ENCODE results near the gene C12orf42. TPM values are rescaled to one million over a fixed set of nuclear protein-coding genes. Genes with fewer than 3 reads are reported as not detected.
"Not testable (repeated sequence)": the region's sequence is repeated elsewhere in the genome, so short reads cannot be mapped to it uniquely, and the experiment has no call there.

C12orf42 gene
- total RNA-seq, 3 donors from 2014 or later: 0.46 to 0.50 (median 0.49) TPM

GRCh38 chr12:103468837-103469236 lies 26.9 kb downstream of the C12orf42 start:
- Mint-ChIP-seq H3K4me3 (no peak overlapping the region), H3K27me3 (ENCODE audit: low read depth) (no peaks in the 10 kb centered on the region), H3K4me1 (ENCODE audit: low read depth) (peaks cover 5% of the 10 kb centered on the region), H3K9me3 (peaks cover 5% of the 10 kb centered on the region), H3K36me3 (ENCODE audit: insufficient read depth) (no peaks in the 10 kb centered on the region)
- ATAC-seq (no peak), DNase-seq (no peak)

DNA sequence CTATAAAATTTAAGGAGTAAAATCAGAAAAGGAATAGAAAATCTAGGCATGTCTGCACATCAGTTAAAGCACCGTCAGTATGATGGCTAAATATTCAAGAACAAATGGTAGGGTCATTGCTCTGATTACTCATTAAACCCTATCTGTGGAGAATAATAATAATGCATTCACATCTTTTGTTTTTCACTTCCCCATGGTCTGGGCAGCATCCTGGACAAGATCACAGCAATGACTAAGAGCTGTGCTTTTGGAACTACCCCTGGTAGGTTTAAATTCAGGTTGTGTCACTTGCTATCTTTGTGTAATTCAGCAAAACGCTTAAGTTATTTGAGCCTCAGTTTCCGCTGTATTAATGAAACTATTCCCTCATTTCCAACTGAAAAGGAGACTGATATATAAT lies 33.1 kb downstream of the C12orf42 start:
- Mint-ChIP-seq H3K27me3 (ENCODE audit: low read depth) (no peaks in the 10 kb centered on the region), H3K36me3 (ENCODE audit: insufficient read depth) (no peaks in the 10 kb centered on the region), H3K4me1 (ENCODE audit: low read depth) (peaks cover 3% of the 10 kb centered on the region), H3K4me3 (no peak overlapping the region), H3K9me3 (peaks cover 5% of the 10 kb centered on the region)
- ATAC-seq (no peak), DNase-seq (no peak)

GRCh38 chr12:103457471-103457870 lies 38.3 kb downstream of the C12orf42 start:
- DNase-seq (no peak), ATAC-seq (no peak)
- H3K4me3 Mint-ChIP-seq: no peak overlapping the region
- H3K9me3 Mint-ChIP-seq: no peaks in the 10 kb centered on the region
- no peaks in the 10 kb centered on the region for H3K27me3 Mint-ChIP-seq (ENCODE audit: low read depth)
- H3K36me3 Mint-ChIP-seq (ENCODE audit: insufficient read depth): no peaks in the 10 kb centered on the region
- H3K4me1 Mint-ChIP-seq (ENCODE audit: low read depth): peaks cover 22% of the 10 kb centered on the region

- H3K4me3 Mint-ChIP-seq: no peak overlapping the region
- no peaks in the 10 kb centered on the region for H3K36me3 Mint-ChIP-seq (ENCODE audit: insufficient read depth)
- H3K4me1 Mint-ChIP-seq (ENCODE audit: low read depth): peaks cover 22% of the 10 kb centered on the region
- DNase-seq (no peak), ATAC-seq (no peak)
- no peaks in the 10 kb centered on the region for H3K27me3 Mint-ChIP-seq (ENCODE audit: low read depth)
- peaks cover 3% of the 10 kb centered on the region for H3K9me3 Mint-ChIP-seq
Measured at GRCh38 chr12:103456006-103456405, 39.8 kb downstream of the C12orf42 start.

GRCh38 chr12:103455020-103455763 lies 40.6 kb downstream of the C12orf42 start:
- H3K4me1 Mint-ChIP-seq (ENCODE audit: low read depth): peaks cover 22% of the 10 kb centered on the region
- no peaks in the 10 kb centered on the region for H3K36me3 Mint-ChIP-seq (ENCODE audit: insufficient read depth)
- DNase-seq (no peak), ATAC-seq (peak in 1 of 2 donors; percentile 48)
- no peaks in the 10 kb centered on the region for H3K27me3 Mint-ChIP-seq (ENCODE audit: low read depth)
- H3K9me3 Mint-ChIP-seq: peaks cover 3% of the 10 kb centered on the region
- H3K4me3 Mint-ChIP-seq: no peak overlapping the region

GRCh38 chr12:103444983-103445382 lies 50.8 kb downstream of the C12orf42 start:
- Mint-ChIP-seq H3K36me3 (ENCODE audit: insufficient read depth) (no peaks in the 10 kb centered on the region), H3K9me3 (no peaks in the 10 kb centered on the region), H3K4me3 (no peak overlapping the region), H3K27me3 (ENCODE audit: low read depth) (no peaks in the 10 kb centered on the region), H3K4me1 (ENCODE audit: low read depth) (peaks cover 24% of the 10 kb centered on the region)
- DNase-seq (no peak), ATAC-seq (no peak)

GRCh38 chr12:103442822-103443221 lies 52.9 kb downstream of the C12orf42 start:
- Mint-ChIP-seq H3K4me1 (ENCODE audit: low read depth) (peaks cover 24% of the 10 kb centered on the region), H3K4me3 (no peak overlapping the region), H3K9me3 (no peaks in the 10 kb centered on the region), H3K27me3 (ENCODE audit: low read depth) (no peaks in the 10 kb centered on the region), H3K36me3 (ENCODE audit: insufficient read depth) (no peaks in the 10 kb centered on the region)
- DNase-seq (no peak), ATAC-seq (no peak)

GRCh38 chr12:103442182-103442555 lies 53.6 kb downstream of the C12orf42 start:
- no peak for DNase-seq
- Mint-ChIP-seq H3K4me1 (ENCODE audit: low read depth) (peaks cover 24% of the 10 kb centered on the region), H3K9me3 (no peaks in the 10 kb centered on the region), H3K27me3 (ENCODE audit: low read depth) (no peaks in the 10 kb centered on the region), H3K36me3 (ENCODE audit: insufficient read depth) (no peaks in the 10 kb centered on the region), H3K4me3 (peak overlapping the region; percentile 7)
- ATAC-seq: no peak

DNA sequence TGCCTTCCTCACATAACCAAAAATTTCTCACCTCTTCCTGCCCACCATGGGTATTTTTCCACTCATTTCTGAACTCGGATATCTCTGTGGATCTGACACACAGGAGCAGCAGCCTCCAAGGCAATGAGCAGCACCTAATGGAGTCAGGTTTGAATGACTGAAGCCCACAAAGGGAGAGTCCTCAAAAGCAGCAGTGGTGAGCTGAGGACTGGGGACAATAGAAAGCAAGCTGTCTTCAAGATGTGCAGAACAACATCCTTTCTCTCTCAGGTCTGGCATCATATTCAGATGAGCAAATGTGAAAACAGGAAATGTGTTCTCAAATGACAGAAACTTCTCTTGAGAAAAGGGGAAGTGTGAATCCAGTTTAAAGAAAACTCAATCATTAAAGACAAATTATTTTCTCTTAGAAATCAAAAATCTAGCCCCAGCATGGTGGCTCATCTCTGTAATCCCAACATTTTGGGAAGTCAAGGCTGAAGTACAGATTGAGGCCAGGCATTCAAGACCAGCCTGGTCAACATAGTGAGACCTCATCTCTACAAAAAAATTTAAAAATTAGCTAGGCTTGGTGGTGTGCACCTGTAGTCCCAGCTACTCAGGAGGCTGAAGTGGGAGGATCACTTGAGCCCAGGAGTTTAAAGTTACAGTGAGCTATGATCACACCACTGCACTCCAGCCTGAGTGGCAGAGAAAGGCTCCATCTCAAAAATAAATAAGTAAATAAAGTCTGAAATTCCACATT lies 54.2 kb downstream of the C12orf42 start:
- Mint-ChIP-seq H3K9me3 (no peaks in the 10 kb centered on the region), H3K4me3 (peak overlapping the region; percentile 72), H3K4me1 (ENCODE audit: low read depth) (peaks cover 24% of the 10 kb centered on the region), H3K36me3 (ENCODE audit: insufficient read depth) (no peaks in the 10 kb centered on the region), H3K27me3 (ENCODE audit: low read depth) (no peaks in the 10 kb centered on the region)
- peak; percentile 96 to 97 for ATAC-seq
- DNase-seq: no peak

- DNase-seq; H3K9me3 Mint-ChIP-seq; H3K4me1 Mint-ChIP-seq (ENCODE audit: low read depth); H3K27me3 Mint-ChIP-seq (ENCODE audit: low read depth); H3K36me3 Mint-ChIP-seq (ENCODE audit: insufficient read depth): not testable (repeated sequence)
- ATAC-seq: peak in 1 of 2 donors; percentile 32
- H3K4me3 Mint-ChIP-seq: peak overlapping the region; percentile 53
Measured at GRCh38 chr12:103434165-103435105, 61.3 kb downstream of the C12orf42 start.

GRCh38 chr12:103431950-103432349 lies 63.8 kb downstream of the C12orf42 start:
- Mint-ChIP-seq H3K27me3 (ENCODE audit: low read depth) (no peaks in the 10 kb centered on the region), H3K4me1 (ENCODE audit: low read depth) (peaks cover 6% of the 10 kb centered on the region), H3K4me3 (no peak overlapping the region), H3K9me3 (peaks cover 17% of the 10 kb centered on the region), H3K36me3 (ENCODE audit: insufficient read depth) (peaks cover 6% of the 10 kb centered on the region)
- ATAC-seq (peak in 1 of 2 donors; percentile 10), DNase-seq (no peak)

- DNase-seq (no peak), ATAC-seq (no peak)
- no peaks in the 10 kb centered on the region for H3K27me3 Mint-ChIP-seq (ENCODE audit: low read depth)
- peaks cover 17% of the 10 kb centered on the region for H3K9me3 Mint-ChIP-seq
- no peak overlapping the region for H3K4me3 Mint-ChIP-seq
- H3K36me3 Mint-ChIP-seq (ENCODE audit: insufficient read depth): peaks cover 6% of the 10 kb centered on the region
- peaks cover 6% of the 10 kb centered on the region for H3K4me1 Mint-ChIP-seq (ENCODE audit: low read depth)
Measured at GRCh38 chr12:103431387-103431786, 64.4 kb downstream of the C12orf42 start.

GRCh38 chr12:103425674-103426073 lies 70.1 kb downstream of the C12orf42 start:
- ATAC-seq; H3K4me1 Mint-ChIP-seq (ENCODE audit: low read depth); H3K27me3 Mint-ChIP-seq (ENCODE audit: low read depth); H3K4me3 Mint-ChIP-seq; DNase-seq: not testable (repeated sequence)
- H3K9me3 Mint-ChIP-seq: peaks cover 15% of the 10 kb centered on the region
- H3K36me3 Mint-ChIP-seq (ENCODE audit: insufficient read depth): peaks cover 10% of the 10 kb centered on the region

Data from activated T-cell treated with anti-CD3 and anti-CD28 coated beads, Interleukin-2, amount 50 U/mL, for 4 hours (primary cell).